GM18502 (cell line): ENCODE results near the gene THOC5.
"Not testable (repeated sequence)": the region's sequence is repeated elsewhere in the genome, so short reads cannot be mapped to it uniquely, and the experiment has no call there.

Source experiments
- ATAC-seq: cut with Tn5 transposase; IDR thresholded peaks from one replicate; pipeline ENCODE4 v1.9.1; 2021; ENCODE audit warnings: mild to moderate bottlenecking; ENCODE audit not compliant: unreplicated experiment, poor library complexity

Gene THOC5

GRCh38 chr22:29563652-29564460, 10.3 kb upstream of the THOC5 start:
- no peak for ATAC-seq

- ATAC-seq = no peak
These were observed 6.3 kb upstream of the THOC5 start for GRCh38 chr22:29559853-29560252.

GRCh38 chr22:29559030-29559429, 5.5 kb upstream of the THOC5 start:
- no peak for ATAC-seq

GRCh38 chr22:29555065-29555644, 1.6 kb upstream of the THOC5 start:
- no peak for ATAC-seq

- not testable (repeated sequence) for ATAC-seq
These were observed 1.2 kb downstream of the THOC5 start for GRCh38 chr22:29552357-29552756.

- no peak for ATAC-seq
These were observed 3.6 kb downstream of the THOC5 start for GRCh38 chr22:29550005-29550404.

GRCh38 chr22:29545045-29545444, 8.5 kb downstream of the THOC5 start:
- ATAC-seq = not testable (repeated sequence)

- ATAC-seq = no peak
These were observed 11.7 kb downstream of the THOC5 start for GRCh38 chr22:29541845-29542244.

- no peak for ATAC-seq
These were observed 14.5 kb downstream of the THOC5 start for GRCh38 chr22:29539105-29539504.

- ATAC-seq = no peak
These were observed 17.1 kb downstream of the THOC5 start for GRCh38 chr22:29536411-29536810.

GRCh38 chr22:29531419-29531818, 22.1 kb downstream of the THOC5 start:
- no peak for ATAC-seq

GRCh38 chr22:29530716-29531115, 22.8 kb downstream of the THOC5 start:
- ATAC-seq = no peak

GRCh38 chr22:29528144-29528543, 25.4 kb downstream of the THOC5 start:
- no peak for ATAC-seq

GRCh38 chr22:29524442-29525191, 28.9 kb downstream of the THOC5 start:
- no peak for ATAC-seq

- ATAC-seq = no peak
These were observed 29.8 kb downstream of the THOC5 start for GRCh38 chr22:29523761-29524160.

GRCh38 chr22:29521526-29521925, 32.0 kb downstream of the THOC5 start:
- no peak for ATAC-seq

GRCh38 chr22:29520851-29521250, 32.7 kb downstream of the THOC5 start:
- no peak for ATAC-seq

GRCh38 chr22:29519996-29520395, 33.6 kb downstream of the THOC5 start:
- no peak for ATAC-seq

- no peak for ATAC-seq
These were observed 35.1 kb downstream of the THOC5 start for GRCh38 chr22:29518427-29518826.

- ATAC-seq = no peak
These were observed 36.2 kb downstream of the THOC5 start for GRCh38 chr22:29517215-29517908.

- no peak for ATAC-seq
These were observed 41.5 kb downstream of the THOC5 start for GRCh38 chr22:29512031-29512430.
